GM10266 (cell line): ENCODE data around the gene EFTUD2.

Experiments
- DNase-seq: peaks from one replicate; pipeline ENCODE4 v3.0.0; 2012; ENCODE audit errors: extremely low spot score
- TF ChIP-seq, protein P1 (sequence below): IDR thresholded peaks from 2 replicates; pipeline ENCODE4 v1.5.1; 2012; ENCODE audit warnings: mild to moderate bottlenecking, low read depth; ENCODE audit not compliant: control insufficient read depth, insufficient read depth; ENCODE audit errors: missing control alignments

Gene EFTUD2

DNA sequence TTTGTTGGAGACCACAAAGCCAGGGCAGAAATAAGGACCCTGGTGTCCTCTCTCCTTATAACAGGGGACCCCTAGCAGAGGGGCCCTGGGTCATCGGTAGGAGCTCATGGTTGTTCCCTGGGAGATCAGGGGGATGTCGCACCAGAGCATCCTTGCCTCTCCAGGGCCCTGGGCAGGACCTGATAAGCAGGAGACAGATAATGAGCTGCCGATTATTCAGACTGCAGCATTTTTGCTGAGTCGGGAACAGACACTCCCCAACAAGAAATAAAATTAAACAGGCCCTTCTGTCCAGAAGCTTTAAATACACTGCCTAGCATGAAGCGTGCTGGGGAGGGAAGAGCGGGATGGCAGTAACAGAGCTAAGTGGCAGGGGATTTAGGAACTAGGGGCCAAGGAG, 31.4 kb upstream of the EFTUD2 start:
- no peak for DNase-seq
- TF ChIP-seq, protein P1, sequence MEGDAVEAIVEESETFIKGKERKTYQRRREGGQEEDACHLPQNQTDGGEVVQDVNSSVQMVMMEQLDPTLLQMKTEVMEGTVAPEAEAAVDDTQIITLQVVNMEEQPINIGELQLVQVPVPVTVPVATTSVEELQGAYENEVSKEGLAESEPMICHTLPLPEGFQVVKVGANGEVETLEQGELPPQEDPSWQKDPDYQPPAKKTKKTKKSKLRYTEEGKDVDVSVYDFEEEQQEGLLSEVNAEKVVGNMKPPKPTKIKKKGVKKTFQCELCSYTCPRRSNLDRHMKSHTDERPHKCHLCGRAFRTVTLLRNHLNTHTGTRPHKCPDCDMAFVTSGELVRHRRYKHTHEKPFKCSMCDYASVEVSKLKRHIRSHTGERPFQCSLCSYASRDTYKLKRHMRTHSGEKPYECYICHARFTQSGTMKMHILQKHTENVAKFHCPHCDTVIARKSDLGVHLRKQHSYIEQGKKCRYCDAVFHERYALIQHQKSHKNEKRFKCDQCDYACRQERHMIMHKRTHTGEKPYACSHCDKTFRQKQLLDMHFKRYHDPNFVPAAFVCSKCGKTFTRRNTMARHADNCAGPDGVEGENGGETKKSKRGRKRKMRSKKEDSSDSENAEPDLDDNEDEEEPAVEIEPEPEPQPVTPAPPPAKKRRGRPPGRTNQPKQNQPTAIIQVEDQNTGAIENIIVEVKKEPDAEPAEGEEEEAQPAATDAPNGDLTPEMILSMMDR = no peak

DNA sequence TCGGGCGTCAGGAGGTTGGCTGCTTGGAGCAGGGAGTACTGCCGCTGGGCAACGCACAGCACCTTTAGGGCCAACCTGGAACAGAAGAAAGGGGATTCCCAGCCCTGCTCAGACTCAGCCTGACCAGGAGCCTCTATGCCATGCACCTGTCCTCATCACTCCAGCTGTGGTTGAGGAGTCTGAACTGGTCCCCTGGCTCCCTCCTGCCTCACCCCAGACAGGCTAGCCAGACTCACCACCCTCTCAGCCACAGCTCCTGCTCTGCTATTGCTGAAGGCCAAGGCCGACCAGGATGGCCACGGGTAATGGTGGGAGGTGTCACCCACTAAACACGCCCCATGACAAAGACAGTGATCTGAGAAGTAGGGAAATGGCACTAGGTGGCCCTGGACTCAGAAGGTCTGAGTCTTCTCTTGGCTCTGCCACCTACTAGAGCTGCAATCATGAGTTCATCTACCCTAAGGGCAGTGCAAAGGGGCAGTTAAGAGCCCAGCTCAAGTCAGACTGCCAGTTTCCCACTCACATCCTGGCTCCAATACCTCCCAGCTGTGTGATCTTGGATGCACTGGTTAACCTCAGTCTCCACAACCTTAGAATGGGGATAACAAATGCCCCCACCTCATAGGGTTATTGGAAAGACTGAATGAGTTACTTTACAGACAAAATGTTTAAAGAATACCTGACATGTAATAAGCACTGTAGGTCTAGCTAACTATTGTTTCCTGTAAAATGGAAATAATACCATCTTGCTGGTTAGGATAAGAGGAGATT, 29.9 kb upstream of the EFTUD2 start:
- no peak for DNase-seq
- TF ChIP-seq, protein P1 = no peak

DNA sequence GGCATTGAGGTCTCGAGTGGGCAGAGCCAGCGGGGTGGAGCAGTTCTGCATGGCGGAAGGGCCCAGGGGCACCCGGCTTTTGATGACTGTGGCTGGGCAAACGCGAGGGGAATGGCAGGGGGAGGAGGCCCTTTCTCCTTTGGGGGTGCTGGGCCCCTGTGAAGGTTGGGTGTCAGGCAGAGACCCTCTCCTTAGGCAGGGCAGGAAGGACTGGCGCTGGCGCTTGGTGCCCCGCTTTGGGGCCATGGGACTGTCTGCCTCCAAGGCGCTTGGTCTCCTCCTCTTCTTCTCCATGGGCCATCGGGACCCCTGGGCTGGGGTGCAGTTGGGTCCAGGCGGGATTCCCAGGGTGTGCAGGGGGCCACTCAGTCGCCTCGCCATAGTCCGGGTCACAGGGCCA, 28.9 kb upstream of the EFTUD2 start:
- no peak for DNase-seq
- TF ChIP-seq, protein P1 = no peak

DNA sequence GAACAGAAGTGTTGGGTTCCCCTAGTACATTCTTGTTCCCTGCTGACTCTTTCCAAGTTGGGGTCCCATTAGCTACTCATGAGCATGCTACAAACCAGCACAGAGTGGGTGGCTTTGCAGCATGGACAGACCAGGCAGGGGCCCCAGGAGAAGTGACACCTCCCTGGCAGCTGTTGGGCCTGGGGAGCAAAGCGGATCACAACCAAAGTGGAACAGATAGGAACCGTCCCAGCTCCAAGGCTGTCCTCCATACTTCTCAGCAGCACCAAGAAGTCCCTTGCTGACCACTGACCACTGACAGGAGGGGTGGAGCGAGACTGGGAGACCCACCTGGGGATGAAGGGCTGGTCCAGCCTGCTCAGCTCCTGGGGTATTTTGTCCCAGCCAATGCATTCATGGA, 28.5 kb upstream of the EFTUD2 start:
- TF ChIP-seq, protein P1 = no peak
- DNase-seq = no peak

DNA sequence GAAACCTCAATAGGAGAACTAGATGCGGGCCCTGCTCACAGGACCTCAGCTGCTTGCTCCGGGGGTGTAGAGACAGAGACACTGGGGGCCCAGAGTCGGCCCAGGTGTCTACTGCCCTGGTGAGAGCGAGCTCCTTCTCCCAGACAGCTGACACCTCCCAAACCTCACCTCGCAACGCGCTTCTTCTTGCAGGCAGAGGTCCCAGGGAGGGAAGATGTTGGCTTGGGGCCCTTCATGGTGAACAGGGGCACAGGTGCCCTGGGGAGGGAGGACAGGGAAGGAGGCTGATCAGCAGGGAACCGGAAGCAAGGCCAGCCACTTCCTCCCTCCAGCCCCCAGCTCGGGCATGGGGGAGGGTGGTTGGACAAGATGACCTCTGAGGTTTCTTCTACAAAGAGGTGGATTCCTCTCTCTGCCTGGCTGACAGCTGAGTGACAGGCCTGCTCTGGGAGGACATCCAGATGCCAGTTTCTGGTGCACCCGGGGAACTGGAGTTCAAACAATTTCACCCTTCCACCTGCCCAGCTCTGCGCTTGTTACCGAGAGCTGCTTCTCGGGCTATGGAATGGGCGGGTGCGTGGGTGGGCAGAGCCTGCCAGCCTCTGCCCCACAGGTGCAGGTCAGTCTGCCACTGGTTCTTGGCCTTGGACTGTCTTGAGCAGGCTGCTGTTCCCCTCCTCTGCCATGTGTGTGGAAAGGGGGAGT, 27.7 kb upstream of the EFTUD2 start:
- no peak for DNase-seq
- TF ChIP-seq, protein P1 = no peak

DNA sequence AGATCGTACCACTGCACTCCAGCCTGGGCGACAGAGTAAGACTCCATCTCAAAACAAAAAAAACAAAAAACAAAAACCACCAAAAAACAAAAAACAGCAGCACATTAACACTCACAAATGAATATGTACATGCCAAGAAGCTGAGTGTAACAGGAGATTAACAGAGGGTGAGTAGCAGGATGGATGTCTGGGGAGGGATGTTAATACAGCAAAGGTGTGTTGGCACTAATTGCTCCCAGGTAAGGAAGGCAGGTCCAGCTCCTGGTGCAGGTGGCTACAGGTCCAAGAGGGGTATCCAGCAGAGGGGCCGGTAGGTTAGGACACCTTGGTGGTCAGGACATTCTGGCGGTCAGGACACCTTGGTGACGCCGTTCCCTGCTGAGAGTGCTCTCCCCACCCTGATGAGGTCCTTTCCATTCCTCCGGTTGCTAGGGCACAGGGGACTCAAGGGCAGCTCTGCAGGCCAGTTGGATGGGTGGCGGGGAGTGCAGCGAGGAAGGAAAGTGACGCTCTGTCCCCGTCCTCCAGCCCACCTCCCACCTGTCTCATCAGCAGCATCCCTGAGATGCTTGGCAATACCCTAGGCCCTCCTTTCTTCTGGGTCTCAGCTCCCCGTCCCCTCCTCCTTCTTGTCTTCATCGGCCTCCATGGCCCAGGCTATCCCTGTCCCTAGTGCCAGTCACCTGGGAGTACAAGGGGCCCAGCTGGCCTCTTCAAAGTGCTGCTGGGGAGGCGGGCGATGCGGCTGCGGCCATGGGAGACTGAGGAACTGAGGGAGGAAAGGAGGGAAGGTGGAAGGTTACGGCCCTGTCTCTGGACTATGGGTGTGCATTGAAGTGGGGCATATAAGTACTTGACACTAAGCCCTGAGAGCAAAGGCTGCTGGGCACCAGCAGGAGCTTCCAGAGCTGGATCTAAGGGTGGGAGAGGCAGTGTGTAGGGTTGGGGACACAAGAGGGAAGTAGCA, 26.8 kb upstream of the EFTUD2 start:
- TF ChIP-seq, protein P1 = no peak
- DNase-seq = no peak

DNA sequence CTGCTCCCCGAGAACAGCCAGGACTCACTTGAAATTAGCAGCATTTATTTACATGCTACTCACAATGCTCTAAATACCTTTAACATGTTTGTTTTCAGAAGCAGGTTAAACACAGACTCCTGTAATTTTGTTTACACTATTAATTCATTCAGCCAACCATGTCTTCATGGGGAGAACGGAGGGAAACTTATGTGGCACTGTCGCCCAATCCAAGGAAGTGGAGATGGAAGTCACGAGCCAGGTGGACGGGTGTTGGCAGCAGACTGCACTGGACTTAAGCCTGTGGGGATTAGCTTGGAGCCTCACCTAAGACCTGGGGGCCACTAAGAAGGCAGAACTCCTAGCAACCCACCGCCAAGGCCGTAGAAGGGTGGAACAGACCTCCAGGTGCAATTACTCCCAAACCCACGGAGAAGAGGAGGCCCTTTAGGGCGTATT, 24.9 kb upstream of the EFTUD2 start:
- no peak for DNase-seq
- TF ChIP-seq, protein P1 = no peak
